A673 (cell line): Measurements from ENCODE around the gene SND1. TPM values are rescaled to one million over a fixed set of nuclear protein-coding genes. Genes with fewer than 3 reads are reported as not detected.

Experiments
- BruUV-seq: library from RNA; stranded (reverse); fragments of 400-500 nt; replicated peaks from 2 replicates; lab custom pipeline; 2021; lab: Mats Ljungman, UMichigan
- CTCF ChIA-PET: fragments of 300-600 bp; sonication (Branson Sonifier 250); formaldehyde crosslinking; loops from one replicate; lab custom pipeline; 2022; ENCODE audit warnings: antibody characterized with exemption; lab: Charles Lee
- POLR2A ChIA-PET: fragments of 300-600 bp; sonication (Branson Sonifier 250); formaldehyde crosslinking; loops from one replicate; lab custom pipeline; 2022; ENCODE audit warnings: antibody characterized with exemption; ENCODE audit not compliant: low non-redundant PET; lab: Charles Lee
- DNase-seq: peaks from one replicate; pipeline ENCODE4 v3.0.0-alpha.2; 2015; ENCODE audit warnings: low spot score
- H3K27ac ChIP-seq: fragments of 200-600 bp; sonication (generic); 2 replicates; pipeline ENCODE4 v1.5.1; 2016; ENCODE audit warnings: mixed run types, low read depth, mild to moderate bottlenecking, mixed read lengths, antibody characterized with exemption, low read length; ENCODE audit not compliant: poor library complexity, severe bottlenecking
- H3K27me3 ChIP-seq: fragments of 200-600 bp; sonication (generic); replicated peaks from 2 replicates; pipeline ENCODE4 v1.6.1; 2017; ENCODE audit warnings: mixed run types, low read depth, mild to moderate bottlenecking, mixed read lengths, antibody characterized with exemption, low read length; ENCODE audit not compliant: insufficient read depth, poor library complexity
- H3K36me3 ChIP-seq: fragments of 200-600 bp; sonication (generic); 2 replicates; pipeline ENCODE4 v1.6.1; 2016; ENCODE audit warnings: mixed run types, mild to moderate bottlenecking, mixed read lengths, antibody characterized with exemption, low read length; ENCODE audit not compliant: insufficient read depth, poor library complexity, severe bottlenecking
- H3K4me1 ChIP-seq: fragments of 200-600 bp; sonication (generic); 2 replicates; pipeline ENCODE4 v1.6.1; 2017; ENCODE audit warnings: mixed run types, mild to moderate bottlenecking, mixed read lengths, antibody characterized with exemption, low read length; ENCODE audit not compliant: insufficient read depth, poor library complexity, severe bottlenecking
- H3K4me3 ChIP-seq: fragments of 200-600 bp; sonication (generic); 2 replicates; pipeline ENCODE4 v1.5.1; 2016; ENCODE audit warnings: low read depth, mixed run types, mild to moderate bottlenecking, mixed read lengths, low read length; ENCODE audit not compliant: poor library complexity, severe bottlenecking
- H3K9me3 ChIP-seq: fragments of 200-600 bp; sonication (generic); 2 replicates; pipeline ENCODE4 v1.6.1; 2016; ENCODE audit warnings: mixed run types, low read depth, mild to moderate bottlenecking, mixed read lengths, antibody characterized with exemption, low read length; ENCODE audit not compliant: poor library complexity, severe bottlenecking
- CTCF ChIP-seq: fragments of 300-800, 200-600 bp; sonication (generic); conservative IDR thresholded peaks from 2 replicates; pipeline ENCODE4 v1.5.1; 2017; ENCODE audit warnings: low read depth, mild to moderate bottlenecking, antibody characterized with exemption, low read length, moderate library complexity, mixed read lengths
- EZH2 ChIP-seq: fragments of 200-600 bp; sonication (generic); IDR thresholded peaks from 2 replicates; pipeline ENCODE4 v1.6.1; 2017; ENCODE audit warnings: borderline replicate concordance, low read depth, mild to moderate bottlenecking, mixed read lengths, antibody characterized with exemption, low read length; ENCODE audit not compliant: poor library complexity, severe bottlenecking
- intact Hi-C: fragments of 100-400 bp; cut with micrococcal nuclease; formaldehyde crosslinking; loops from one replicate; pipeline ENCODE4 v1.10.0; 2022; ENCODE audit not compliant: unreplicated experiment
- total RNA-seq: library from RNA; stranded (reverse); gene quantifications from 2 replicates; pipeline ENCODE4 v1.2.3, GENCODE V29; 2021

The SND1 gene
- total RNA-seq, 1 experiment from 2014 or later, result 177 TPM

GRCh38 chr7:128003167-128003566 lies 351.2 kb downstream of the SND1 start:
- DNase-seq, result no peak
- BruUV-seq, result no TSS peak
- intact Hi-C loops, result no loop called here
- ChIA-PET POLR2A (no interaction called here), CTCF (no interaction called here)
- TF ChIP-seq EZH2, result no peak
- TF ChIP-seq CTCF, result no peak
- no peaks in the 10 kb centered on the region for H3K4me1 ChIP-seq
- H3K9me3 ChIP-seq, result no peaks in the 10 kb centered on the region
- no peaks in the 10 kb centered on the region for H3K36me3 ChIP-seq
- no peak overlapping the region for H3K27ac ChIP-seq
- no peak overlapping the region for H3K4me3 ChIP-seq
- H3K27me3 ChIP-seq, result no peaks in the 10 kb centered on the region

- H3K36me3 ChIP-seq, result no peaks in the 10 kb centered on the region
- H3K4me1 ChIP-seq, result no peaks in the 10 kb centered on the region
- TF ChIP-seq CTCF, result no peak
- no peak for TF ChIP-seq EZH2
- POLR2A ChIA-PET, result no interaction called here
- no peak for DNase-seq
- H3K9me3 ChIP-seq, result no peaks in the 10 kb centered on the region
- CTCF ChIA-PET, result no interaction called here
- no peak overlapping the region for H3K4me3 ChIP-seq
- H3K27ac ChIP-seq, result no peak overlapping the region
- no TSS peak for BruUV-seq
- H3K27me3 ChIP-seq, result no peaks in the 10 kb centered on the region
- intact Hi-C loops, result no loop called here
Observed at GRCh38 chr7:128003787-128004186, 351.8 kb downstream of the SND1 start.

- Histone ChIP-seq H3K36me3 (no peaks in the 10 kb centered on the region), H3K4me3 (no peak overlapping the region), H3K27ac (no peak overlapping the region), H3K27me3 (no peaks in the 10 kb centered on the region), H3K9me3 (no peaks in the 10 kb centered on the region), H3K4me1 (no peaks in the 10 kb centered on the region)
- ChIA-PET POLR2A (no interaction called here), CTCF (no interaction called here)
- DNase-seq, result no peak
- intact Hi-C loops, result no loop called here
- no TSS peak for BruUV-seq
- no peak for TF ChIP-seq EZH2
- no peak for TF ChIP-seq CTCF
Observed at GRCh38 chr7:128004623-128005022, 352.6 kb downstream of the SND1 start.
